K562 (cell line): ENCODE measurements around the gene EEPD1. TPM values are rescaled to one million over a fixed set of nuclear protein-coding genes. Genes with fewer than 3 reads are reported as not detected.

Experiments
- ATAC-seq: fragments of 200-7000 bp; cut with Tn5 transposase; 3 replicates; pipeline ENCODE4 v1.9.1; 2020; ENCODE audit warnings: moderate library complexity
- BruUV-seq: library from RNA; stranded (reverse); fragments of 400-500 nt; replicated peaks from 2 replicates; lab custom pipeline; 2021; lab: Mats Ljungman, UMichigan
- CTCF ChIA-PET: fragments of 300-600 bp; formaldehyde crosslinking; extraction: SDS; loops from one replicate; lab custom pipeline; 2021; ENCODE audit warnings: low intra/inter-chr PET ratio; lab: Yijun Ruan, JAX
- POLR2A ChIA-PET: fragments of 300-600, 350-650 bp; sonication (Branson Sonifier 250); formaldehyde crosslinking; extraction: SDS; loops from one replicate; lab custom pipeline; 2021; ENCODE audit warnings: antibody characterized with exemption, inconsistent platforms; lab: Yijun Ruan, JAX
- DNase-seq, 4 experiments: peaks; one replicate each; pipeline versions ENCODE4 v3.0.0 to v3.0.0-alpha.2; 2011 to 2018; ENCODE audit warnings: low spot score in 3 of 4, mixed read lengths in 3 of 4; ENCODE audit errors: extremely low read depth in 1 of 4
- FAIRE-seq: peaks from 2 replicates; lab custom pipeline; 2011; peaks lifted over from hg19 to GRCh38; lab: Jason Lieb, UNC
- H2AFZ ChIP-seq: 2 replicates; pipeline ENCODE4 v1.6.0; 2011; ENCODE audit warnings: low read depth, low read length, control low read depth, inconsistent platforms
- H3K27ac ChIP-seq: fragments of 200-600 bp; 3 replicates; pipeline ENCODE4 v1.8.0; 2011; ENCODE audit warnings: low read depth, mild to moderate bottlenecking, control low read depth, inconsistent platforms, low read length, moderate library complexity, mixed read lengths; ENCODE audit errors: extremely low read depth
- H3K27me3 ChIP-seq, 2 experiments: fragments of 300-600 bp in 1 of 2; 2 replicates in 1 of 2; 3 replicates in 1 of 2; pipeline versions ENCODE4 v1.6.0 to v1.8.0; 2011; ENCODE audit warnings: inconsistent platforms in 2 of 2, low read length in 2 of 2, mild to moderate bottlenecking in 1 of 2, mixed read lengths in 1 of 2, moderate library complexity in 1 of 2; ENCODE audit not compliant: control insufficient read depth in 2 of 2, insufficient read depth in 2 of 2
- H3K36me3 ChIP-seq: fragments of 300-600 bp; 3 replicates; pipeline ENCODE4 v1.8.0; 2011; ENCODE audit warnings: mild to moderate bottlenecking, low read length, inconsistent platforms; ENCODE audit not compliant: control insufficient read depth, insufficient read depth
- H3K4me1 ChIP-seq, 2 experiments: fragments of 200-600 bp in 1 of 2; replicated peaks in 1 of 2; 2 replicates in 1 of 2; 3 replicates in 1 of 2; pipeline versions ENCODE4 v1.5.1 to v1.8.0; 2011; ENCODE audit warnings: inconsistent platforms in 2 of 2, low read length in 2 of 2, mild to moderate bottlenecking in 1 of 2, mixed read lengths in 1 of 2, moderate library complexity in 1 of 2; ENCODE audit not compliant: control insufficient read depth in 2 of 2, insufficient read depth in 2 of 2
- H3K4me2 ChIP-seq: 2 replicates; pipeline ENCODE4 v1.6.1; 2011; ENCODE audit warnings: low read length, control low read depth, inconsistent platforms, mixed read lengths; ENCODE audit not compliant: insufficient read depth
- H3K4me3 ChIP-seq: fragments of 200-600 bp; sonication (generic), shearing (Covaris generic); 2 replicates; pipeline ENCODE4 v1.5.1; 2016; ENCODE audit warnings: control low read depth, inconsistent platforms
- H3K79me2 ChIP-seq: fragments of 200-600 bp; 3 replicates; pipeline ENCODE4 v1.8.0; 2011; ENCODE audit warnings: low read length, inconsistent platforms; ENCODE audit not compliant: control insufficient read depth, insufficient read depth
- H3K9ac ChIP-seq, 2 experiments: 2 replicates each; pipeline versions ENCODE4 v1.6.0 to v1.6.1; 2011; ENCODE audit warnings: low read depth in 2 of 2, low read length in 2 of 2, control low read depth in 1 of 2, inconsistent platforms in 1 of 2, mild to moderate bottlenecking in 1 of 2, mixed read lengths in 1 of 2; ENCODE audit not compliant: insufficient read depth in 1 of 2
- H3K9me1 ChIP-seq: one replicate; pipeline ENCODE4 v1.6.0; 2011; ENCODE audit warnings: inconsistent platforms, mild to moderate bottlenecking, low read length, moderate library complexity; ENCODE audit not compliant: control insufficient read depth, insufficient read depth
- H3K9me3 ChIP-seq: replicated peaks from 2 replicates; pipeline ENCODE4 v1.5.1; 2011; ENCODE audit warnings: low read depth, low read length, inconsistent platforms; ENCODE audit not compliant: control insufficient read depth, insufficient read depth
- H4K20me1 ChIP-seq: replicated peaks from 2 replicates; pipeline ENCODE4 v1.6.1; 2011; ENCODE audit warnings: low read length, inconsistent platforms, mixed read lengths; ENCODE audit not compliant: control insufficient read depth, insufficient read depth
- CBX1 ChIP-seq: sonication (generic); IDR thresholded peaks from 2 replicates; pipeline ENCODE4 v1.6.1; 2016; ENCODE audit warnings: antibody characterized with exemption, low read depth, mild to moderate bottlenecking
- E2F3 ChIP-seq: fragments of 250-450 bp; sonication (Bioruptor Pico); IDR thresholded peaks from 2 replicates; pipeline ENCODE4 v1.4.0; 2020; ENCODE audit warnings: mild to moderate bottlenecking
- ESRRB ChIP-seq: fragments of 250-450 bp; sonication (Bioruptor Pico); IDR thresholded peaks from 2 replicates; pipeline ENCODE4 v1.5.0; 2020; ENCODE audit warnings: mild to moderate bottlenecking, moderate library complexity, borderline replicate concordance
- ETS2 ChIP-seq: IDR thresholded peaks from 2 replicates; pipeline ENCODE4 v1.6.1; 2016; ENCODE audit warnings: borderline replicate concordance, missing genetic modification characterization, mild to moderate bottlenecking, moderate library complexity, missing compliant biosample characterization; ENCODE audit not compliant: poor library complexity, severe bottlenecking
- HLTF ChIP-seq: fragments of 450-650 bp; IDR thresholded peaks from 2 replicates; pipeline ENCODE4 v1.6.1; 2016
- JUNB ChIP-seq: fragments of 450-650 bp; formaldehyde crosslinking; conservative IDR thresholded peaks from 2 replicates; pipeline ENCODE4 v1.4.0; 2020; ENCODE audit warnings: mild to moderate bottlenecking
- KHSRP ChIP-seq: fragments of 450-650 bp; IDR thresholded peaks from 2 replicates; pipeline ENCODE4 v1.6.1; 2017
- MCM2 ChIP-seq: fragments of 450-650 bp; IDR thresholded peaks from 2 replicates; pipeline ENCODE4 v1.6.1; 2017; ENCODE audit warnings: low read depth, mild to moderate bottlenecking
- PTBP1 ChIP-seq: fragments of 200-400 bp; formaldehyde crosslinking; IDR thresholded peaks from 2 replicates; pipeline ENCODE4 v1.6.1; 2017; ENCODE audit warnings: low read depth, low read length
- SIX5 ChIP-seq, 2 experiments: IDR thresholded peaks; 2 replicates each; pipeline ENCODE4 v1.6.1; 2011; ENCODE audit warnings: low read length in 2 of 2, borderline replicate concordance in 1 of 2, low read depth in 1 of 2, mild to moderate bottlenecking in 1 of 2, moderate library complexity in 1 of 2; ENCODE audit not compliant: insufficient read depth in 1 of 2
- SMARCA5 ChIP-seq: fragments of 450-650 bp; IDR thresholded peaks from 2 replicates; pipeline ENCODE4 v1.6.1; 2016
- TEAD1 ChIP-seq, 2 experiments: fragments of 450-650 bp in 1 of 2; sonication (generic) in 1 of 2; formaldehyde crosslinking; IDR thresholded peaks; 2 replicates each; pipeline versions ENCODE4 v1.4.0 to v1.8.0; 2020 to 2022; ENCODE audit warnings: mild to moderate bottlenecking in 2 of 2, missing genetic modification reagents in 1 of 2
- ZNF121 ChIP-seq: sonication (generic); formaldehyde crosslinking; conservative IDR thresholded peaks from 2 replicates; pipeline ENCODE4 v1.8.0; 2022; ENCODE audit warnings: missing genetic modification reagents
- ZNF584 ChIP-seq: fragments of 200-800 bp; sonication (Bioruptor generic); IDR thresholded peaks from 2 replicates; pipeline ENCODE4 v1.6.1; 2016; ENCODE audit warnings: low read depth, mild to moderate bottlenecking, missing genetic modification characterization, missing compliant biosample characterization
- ZNF77 ChIP-seq: fragments of 250-450 bp; sonication (Bioruptor Pico); IDR thresholded peaks from 2 replicates; pipeline ENCODE4 v1.5.0; 2020
- WGBS: fragments of 100-300 bp; shearing (Covaris generic); methylation state at CpG from one replicate; pipeline ENCODE4 v1.1.6; 2016; ENCODE audit warnings: low coverage, mixed read lengths; ENCODE audit not compliant: insufficient coverage; ENCODE audit errors: missing lambda C conversion rate; 5-methylcytosine and 5-hydroxymethylcytosine counted together
- in situ Hi-C: fragments of 300-500 bp; cut with MboI; formaldehyde crosslinking; loops from 4 replicates; pipeline ENCODE4 v1.15.0; 2018; ENCODE audit warnings: inconsistent platforms, mixed read lengths
- intact Hi-C: fragments of 100-400 bp; cut with micrococcal nuclease; formaldehyde crosslinking; loops from 2 replicates; pipeline ENCODE4 v1.14.2; 2022
- polyA plus RNA-seq, 8 experiments: library from polyadenylated mRNA; depleted of rRNA in 4 of 8; stranded (reverse) in 5 of 8; unstranded in 3 of 8; fragments of >200 nt; fragmentation: Nextera tagmentation in 2 of 8; fragmentation: Illumina TruSeq in 1 of 8; extraction: Ambion mirVana in 2 of 8; extraction: Trizol in 1 of 8; gene quantifications; 2 replicates each; pipeline versions ENCODE4 v1.2.1 to v1.2.3, GENCODE V29; 2011 to 2014; ENCODE audit warnings: inconsistent platforms in 1 of 8, missing spikeins in 1 of 8
- total RNA-seq, 7 experiments: library from RNA; depleted of rRNA in 6 of 7; stranded (reverse); fragments of >200 nt in 6 of 7; fragmentation: Illumina TruSeq in 2 of 7; extraction: Trizol in 2 of 7; gene quantifications; 2 replicates each; pipeline versions ENCODE4 v1.2.1 to v1.2.3, GENCODE V29; 2011 to 2021; ENCODE audit warnings: low replicate concordance in 1 of 7
- TF ChIP-seq, protein P1 (sequence below): fragments of 200-400 bp; formaldehyde crosslinking; IDR thresholded peaks from 2 replicates; pipeline ENCODE4 v1.6.1; 2017; ENCODE audit warnings: mild to moderate bottlenecking, low read depth, low read length, moderate library complexity
- TF ChIP-seq, protein P2 (sequence below): sonication (generic); formaldehyde crosslinking; IDR thresholded peaks from 2 replicates; pipeline ENCODE4 v1.8.1; 2023; ENCODE audit warnings: mild to moderate bottlenecking, missing genetic modification reagents
- TF ChIP-seq, protein P3 (sequence below): sonication (generic); formaldehyde crosslinking; IDR thresholded peaks from 2 replicates; pipeline ENCODE4 v1.9.0; 2022; ENCODE audit warnings: mild to moderate bottlenecking, missing genetic modification reagents

The EEPD1 gene
- total and polyA plus RNA-seq, 9 of the 15 experiments (the other 6 are each of a cell fraction or from before 2014, with no cell fraction given) = 0.01 to 1.5 (median 0.74) TPM; not detected in 1

DNA sequence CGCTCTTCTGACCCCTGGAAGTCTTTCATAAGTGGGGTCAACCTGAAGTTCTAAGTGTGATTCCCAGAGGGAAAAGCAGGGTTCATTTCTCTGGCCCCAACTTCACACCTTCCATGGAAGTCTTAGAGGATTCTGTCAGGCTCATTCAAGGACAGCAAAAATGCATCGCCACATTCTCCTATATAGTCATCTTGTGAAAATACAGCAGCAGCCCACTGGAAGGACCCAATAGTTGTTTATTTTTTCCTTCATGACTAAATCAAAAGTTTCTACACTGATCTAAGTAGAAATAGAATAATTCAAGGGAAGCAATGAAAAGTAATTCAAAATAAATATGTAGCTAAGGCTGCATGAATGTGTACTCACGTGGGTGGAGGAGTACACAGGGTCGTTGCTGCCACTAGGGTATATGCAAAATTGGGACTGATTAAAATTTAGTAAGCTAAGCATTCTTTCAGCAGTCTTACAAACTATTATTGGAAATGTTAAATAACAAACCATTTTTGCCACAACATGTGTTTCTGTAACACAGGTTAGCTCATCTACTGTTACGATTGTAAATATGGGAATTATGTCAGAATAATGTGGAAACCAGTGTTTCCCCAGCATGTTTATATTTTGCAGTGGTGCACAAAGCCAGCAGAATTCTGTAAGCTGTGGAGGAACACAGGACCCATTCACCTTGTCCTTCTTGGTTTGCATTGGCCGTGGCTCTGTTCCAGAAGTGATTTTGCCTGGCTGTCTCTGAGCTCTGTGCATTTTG lies 33.5 kb downstream of the EEPD1 start:
- intact Hi-C loops (no loop called here), in situ Hi-C loops (no loop called here)
- DNase-seq (no peak), FAIRE-seq (no peak), ATAC-seq (no peak)
- Histone ChIP-seq H3K79me2 (no peaks in the 10 kb centered on the region), H3K4me1 (no peaks in the 10 kb centered on the region), H3K9me3 (no peaks in the 10 kb centered on the region), H3K27me3 (peaks cover 6 to 28% of the 10 kb centered on the region in 2 experiments; a peak in 4 of 5 replicates), H4K20me1 (peaks cover 5% of the 10 kb centered on the region; the same call in 1 of the 2 replicates), H3K9me1 (no peaks in the 10 kb centered on the region), H3K27ac (no peak overlapping the region), H3K36me3 (no peaks in the 10 kb centered on the region), H3K9ac (no peak overlapping the region), H2AFZ (no peak overlapping the region), H3K4me2 (no peak overlapping the region), H3K4me3 (no peak overlapping the region)
- ChIA-PET CTCF (no interaction called here), POLR2A (no interaction called here)
- BruUV-seq = no TSS peak
- no peak for TF ChIP-seq PTBP1
- TF ChIP-seq, protein P1, sequence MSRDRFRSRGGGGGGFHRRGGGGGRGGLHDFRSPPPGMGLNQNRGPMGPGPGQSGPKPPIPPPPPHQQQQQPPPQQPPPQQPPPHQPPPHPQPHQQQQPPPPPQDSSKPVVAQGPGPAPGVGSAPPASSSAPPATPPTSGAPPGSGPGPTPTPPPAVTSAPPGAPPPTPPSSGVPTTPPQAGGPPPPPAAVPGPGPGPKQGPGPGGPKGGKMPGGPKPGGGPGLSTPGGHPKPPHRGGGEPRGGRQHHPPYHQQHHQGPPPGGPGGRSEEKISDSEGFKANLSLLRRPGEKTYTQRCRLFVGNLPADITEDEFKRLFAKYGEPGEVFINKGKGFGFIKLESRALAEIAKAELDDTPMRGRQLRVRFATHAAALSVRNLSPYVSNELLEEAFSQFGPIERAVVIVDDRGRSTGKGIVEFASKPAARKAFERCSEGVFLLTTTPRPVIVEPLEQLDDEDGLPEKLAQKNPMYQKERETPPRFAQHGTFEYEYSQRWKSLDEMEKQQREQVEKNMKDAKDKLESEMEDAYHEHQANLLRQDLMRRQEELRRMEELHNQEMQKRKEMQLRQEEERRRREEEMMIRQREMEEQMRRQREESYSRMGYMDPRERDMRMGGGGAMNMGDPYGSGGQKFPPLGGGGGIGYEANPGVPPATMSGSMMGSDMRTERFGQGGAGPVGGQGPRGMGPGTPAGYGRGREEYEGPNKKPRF = no peak
- TF ChIP-seq, protein P2, sequence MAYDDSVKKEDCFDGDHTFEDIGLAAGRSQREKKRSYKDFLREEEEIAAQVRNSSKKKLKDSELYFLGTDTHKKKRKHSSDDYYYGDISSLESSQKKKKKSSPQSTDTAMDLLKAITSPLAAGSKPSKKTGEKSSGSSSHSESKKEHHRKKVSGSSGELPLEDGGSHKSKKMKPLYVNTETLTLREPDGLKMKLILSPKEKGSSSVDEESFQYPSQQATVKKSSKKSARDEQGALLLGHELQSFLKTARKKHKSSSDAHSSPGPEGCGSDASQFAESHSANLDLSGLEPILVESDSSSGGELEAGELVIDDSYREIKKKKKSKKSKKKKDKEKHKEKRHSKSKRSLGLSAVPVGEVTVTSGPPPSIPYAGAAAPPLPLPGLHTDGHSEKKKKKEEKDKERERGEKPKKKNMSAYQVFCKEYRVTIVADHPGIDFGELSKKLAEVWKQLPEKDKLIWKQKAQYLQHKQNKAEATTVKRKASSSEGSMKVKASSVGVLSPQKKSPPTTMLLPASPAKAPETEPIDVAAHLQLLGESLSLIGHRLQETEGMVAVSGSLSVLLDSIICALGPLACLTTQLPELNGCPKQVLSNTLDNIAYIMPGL = no peak
- TF ChIP-seq, protein P3, sequence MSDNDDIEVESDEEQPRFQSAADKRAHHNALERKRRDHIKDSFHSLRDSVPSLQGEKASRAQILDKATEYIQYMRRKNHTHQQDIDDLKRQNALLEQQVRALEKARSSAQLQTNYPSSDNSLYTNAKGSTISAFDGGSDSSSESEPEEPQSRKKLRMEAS = no peak
- TF ChIP-seq SMARCA5 = no peak
- TF ChIP-seq ZNF77 (CRISPR knock-in tag) = no peak
- TF ChIP-seq ESRRB (CRISPR knock-in tag) = no peak
- no peak for TF ChIP-seq ZNF584 (CRISPR knock-in tag)
- no peak for TF ChIP-seq HLTF
- no peak for TF ChIP-seq JUNB (CRISPR knock-in tag)
- no peak for TF ChIP-seq SIX5 (IDR thresholded peaks at IDR 0.05; ENCODE audit: borderline replicate concordance in 1 of 2, insufficient read depth in 1 of 2, low read depth in 1 of 2, low read length in 2 of 2)
- TF ChIP-seq MCM2 = no peak
- no peak for TF ChIP-seq KHSRP
- no peak for TF ChIP-seq CBX1
- no peak for TF ChIP-seq TEAD1 (CRISPR knock-in tag; IDR thresholded peaks at IDR 0.05)
- no peak for TF ChIP-seq ETS2
- TF ChIP-seq E2F3 = no peak
- TF ChIP-seq ZNF121 (CRISPR knock-in tag) = no peak
- 5% methylated on average over 6 of the region's 6 CpGs for WGBS
